T-cell (primary cell): ENCODE data around the gene AREG. TPM values are rescaled to one million over a fixed set of nuclear protein-coding genes. Genes with fewer than 3 reads are reported as not detected.

Experiments used
- ATAC-seq, 4 experiments: fragments of 200-7000 bp in 3 of 4; fragments of 150-1000 bp in 1 of 4; cut with Tn5 transposase; replicated peaks in 1 of 4; 1 replicate in 3 of 4; 2 replicates in 1 of 4; pipeline ENCODE4 v1.10.0; 2021; ENCODE audit warnings: moderate library complexity in 3 of 4, mild to moderate bottlenecking in 2 of 4, moderate number of reproducible peaks in 1 of 4
- CTCF ChIA-PET, 2 donors: fragments of 300-600 bp; sonication (Branson Sonifier 250); formaldehyde crosslinking; loops; one replicate each; lab custom pipeline; 2022; ENCODE audit warnings: antibody characterized with exemption in 2 of 2; lab: Charles Lee
- POLR2A ChIA-PET, 2 donors: fragments of 300-600 bp; sonication (Branson Sonifier 250); formaldehyde crosslinking; loops; one replicate each; lab custom pipeline; 2022; ENCODE audit warnings: antibody characterized with exemption in 2 of 2; lab: Charles Lee
- DNase-seq, 35 experiments: peaks; one replicate each; pipeline versions ENCODE4 v3.0.0 to v3.0.0-alpha.2; 2013 to 2023
- H3K27ac ChIP-seq: one replicate; pipeline ENCODE4 v1.5.1; 2013; ENCODE audit warnings: low read length
- H3K27me3 ChIP-seq, 2 experiments: replicated peaks in 1 of 2; 1 replicate in 1 of 2; 2 replicates in 1 of 2; pipeline versions ENCODE4 v1.6.1 to v1.7.0; 2013; ENCODE audit warnings: low read length in 1 of 2, mixed read lengths in 1 of 2; ENCODE audit not compliant: control insufficient read depth in 2 of 2, insufficient read depth in 2 of 2; ENCODE audit errors: extremely low read depth in 1 of 2
- H3K36me3 ChIP-seq, 2 donors: 1 replicate in 1 of 2; 2 replicates in 1 of 2; pipeline versions ENCODE4 v1.6.1 to v1.7.0; 2013; ENCODE audit warnings: low read length in 1 of 2; ENCODE audit not compliant: control insufficient read depth in 2 of 2, insufficient read depth in 1 of 2; ENCODE audit errors: extremely low read depth in 1 of 2
- H3K4me1 ChIP-seq, 2 experiments: 1 replicate in 1 of 2; 2 replicates in 1 of 2; pipeline versions ENCODE4 v1.6.1 to v1.7.0; 2013; ENCODE audit warnings: low read length in 2 of 2, mixed read lengths in 1 of 2; ENCODE audit not compliant: insufficient read depth in 2 of 2, control insufficient read depth in 1 of 2; ENCODE audit errors: extremely low read depth in 1 of 2
- H3K4me3 ChIP-seq, 2 donors: 1 replicate in 1 of 2; 2 replicates in 1 of 2; pipeline versions ENCODE4 v1.5.1 to v1.7.0; 2013; ENCODE audit warnings: mild to moderate bottlenecking in 2 of 2, low read length in 1 of 2, moderate library complexity in 1 of 2; ENCODE audit not compliant: control insufficient read depth in 1 of 2; ENCODE audit errors: extremely low read depth in 1 of 2
- H3K9me3 ChIP-seq: 2 replicates; pipeline ENCODE4 v1.7.0; 2013
- H3K27ac Mint-ChIP-seq, 2 donors: one replicate each; pipeline ENCODE4 v1.8.0; 2020 to 2021; ENCODE audit warnings: mild to moderate bottlenecking in 2 of 2, mixed read lengths in 2 of 2
- H3K27me3 Mint-ChIP-seq, 2 donors: one replicate each; pipeline ENCODE4 v1.8.0; 2021 to 2022; ENCODE audit warnings: mixed read lengths in 2 of 2
- H3K36me3 Mint-ChIP-seq: one replicate; pipeline ENCODE4 v1.8.0; 2021; ENCODE audit warnings: mixed read lengths
- H3K4me1 Mint-ChIP-seq, 3 donors: one replicate each; pipeline ENCODE4 v1.8.0; 2020 to 2022; ENCODE audit warnings: mixed read lengths in 3 of 3, mild to moderate bottlenecking in 1 of 3
- H3K4me3 Mint-ChIP-seq, 3 donors: one replicate each; pipeline ENCODE4 v1.8.0; 2020 to 2022; ENCODE audit warnings: mild to moderate bottlenecking in 3 of 3, mixed read lengths in 3 of 3, moderate library complexity in 3 of 3
- H3K9me3 Mint-ChIP-seq, 3 donors: one replicate each; pipeline ENCODE4 v1.8.0; 2020 to 2022; ENCODE audit warnings: mixed read lengths in 3 of 3
- WGBS: methylation state at CpG from one replicate; pipeline ENCODE4 v1.1.5; 2013; ENCODE audit warnings: missing lambda C conversion rate; ENCODE audit not compliant: insufficient coverage; 5-methylcytosine and 5-hydroxymethylcytosine counted together
- total RNA-seq, 35 experiments: library from RNA in 6 of 35; stranded (reverse) in 6 of 35; fragments of 120-200 nt in 1 of 35; gene quantifications; one replicate each; pipeline versions ENCODE4 v1.2.1 to v1.2.4 and lab custom pipeline; 2013 to 2026

Gene AREG
- total RNA-seq, 5 donors from 2014 or later (not counting 1 experiment from before 2014, with no cell fraction given), result 0.54 to 29.4 (median 1.1) TPM

- WGBS, result 100% methylated on average over 1 of the region's 1 CpG
- no peak for ATAC-seq
- H3K27ac Mint-ChIP-seq, result no peak overlapping the region
- H3K4me3 Mint-ChIP-seq, result no peak overlapping the region
- H3K4me1 ChIP-seq, result peaks cover 0 to 11% of the 10 kb centered on the region in 2 experiments
- peaks cover 0 to 4% of the 10 kb centered on the region in 2 experiments for H3K27me3 ChIP-seq
- no peaks in the 10 kb centered on the region for H3K27me3 Mint-ChIP-seq
- H3K36me3 ChIP-seq, result no peaks in the 10 kb centered on the region
- DNase-seq, result no peak
- peaks cover 14 to 17% (median 14%) of the 10 kb centered on the region in 3 donors for H3K4me1 Mint-ChIP-seq
- no peak overlapping the region for H3K27ac ChIP-seq
- CTCF ChIA-PET, result no interaction called here
- no peak overlapping the region for H3K4me3 ChIP-seq
- H3K9me3 ChIP-seq, result no peaks in the 10 kb centered on the region
- no peaks in the 10 kb centered on the region for H3K9me3 Mint-ChIP-seq
- H3K36me3 Mint-ChIP-seq, result peaks cover 9% of the 10 kb centered on the region
- POLR2A ChIA-PET, result interaction anchor here (0.9 to 1.3 kb wide), 2 partner anchors 28 to 49 kb away, joined by 4 read pairs; no protein-coding TSS in a partner anchor
Observed at GRCh38 chr4:74446896-74447295, 2.0 kb downstream of the AREG start.

GRCh38 chr4:74447636-74448233, 2.8 kb downstream of the AREG start:
- peaks cover 0 to 4% of the 10 kb centered on the region in 2 experiments for H3K27me3 ChIP-seq
- no peak overlapping the region for H3K4me3 ChIP-seq
- Mint-ChIP-seq H3K4me1 (peaks cover 14 to 17% (median 14%) of the 10 kb centered on the region in 3 donors), H3K27ac (no peak overlapping the region), H3K4me3 (no peak overlapping the region), H3K9me3 (no peaks in the 10 kb centered on the region), H3K27me3 (no peaks in the 10 kb centered on the region), H3K36me3 (peaks cover 10% of the 10 kb centered on the region)
- ChIA-PET POLR2A (interaction anchor here in 1 of 2 donors (0.5 kb wide), 1 partner anchor 40 kb away, joined by 3 read pairs; no protein-coding TSS in a partner anchor), CTCF (no interaction called here)
- DNase-seq (no peak), ATAC-seq (no peak)
- H3K36me3 ChIP-seq, result no peaks in the 10 kb centered on the region
- H3K4me1 ChIP-seq, result peaks cover 0 to 11% of the 10 kb centered on the region in 2 experiments
- 100% methylated on average over 1 of the region's 5 CpGs for WGBS
- no peaks in the 10 kb centered on the region for H3K9me3 ChIP-seq
- no peak overlapping the region for H3K27ac ChIP-seq

GRCh38 chr4:74449571-74450297, 4.8 kb downstream of the AREG start:
- DNase-seq (no peak), ATAC-seq (no peak)
- ChIA-PET POLR2A (interaction anchor here in 1 of 2 donors (1.2 kb wide), 1 partner anchor 1201 kb away, joined by 4 read pairs; no protein-coding TSS in a partner anchor), CTCF (no interaction called here)
- H3K27ac ChIP-seq, result no peak overlapping the region
- peaks cover 0 to 4% of the 10 kb centered on the region in 2 experiments for H3K27me3 ChIP-seq
- Mint-ChIP-seq H3K9me3 (no peaks in the 10 kb centered on the region), H3K4me1 (peaks cover 7 to 10% (median 7%) of the 10 kb centered on the region in 3 donors), H3K27me3 (no peaks in the 10 kb centered on the region), H3K36me3 (peaks cover 16% of the 10 kb centered on the region), H3K4me3 (no peak overlapping the region), H3K27ac (no peak overlapping the region)
- no peak overlapping the region for H3K4me3 ChIP-seq
- 100% methylated on average over 1 of the region's 6 CpGs for WGBS
- H3K4me1 ChIP-seq, result peaks cover 0 to 8% of the 10 kb centered on the region in 2 experiments
- H3K9me3 ChIP-seq, result no peaks in the 10 kb centered on the region
- H3K36me3 ChIP-seq, result no peaks in the 10 kb centered on the region

- POLR2A ChIA-PET, result no interaction called here
- CTCF ChIA-PET, result no interaction called here
- WGBS, result 86% methylated on average over 2 of the region's 4 CpGs
Observed at GRCh38 chr4:74450298-74450683, 5.4 kb downstream of the AREG start.

GRCh38 chr4:74451214-74451661, 6.3 kb downstream of the AREG start:
- Histone ChIP-seq H3K27ac (no peak overlapping the region), H3K4me1 (no peaks in the 10 kb centered on the region), H3K27me3 (peaks cover 0 to 4% of the 10 kb centered on the region in 2 experiments), H3K4me3 (no peak overlapping the region), H3K36me3 (no peaks in the 10 kb centered on the region), H3K9me3 (no peaks in the 10 kb centered on the region)
- Mint-ChIP-seq H3K9me3 (no peaks in the 10 kb centered on the region), H3K4me3 (no peak overlapping the region), H3K4me1 (peaks cover 0 to 2% (median 0%) of the 10 kb centered on the region in 3 donors), H3K36me3 (peaks cover 16% of the 10 kb centered on the region), H3K27me3 (no peaks in the 10 kb centered on the region), H3K27ac (no peak overlapping the region)
- no peak for DNase-seq
- no peak for ATAC-seq
- WGBS, result no CpG with 5 or more reads among the region's 1 CpG
- ChIA-PET CTCF (no interaction called here), POLR2A (interaction anchor here in 1 of 2 donors (0.5 kb wide), 1 partner anchor 619 kb away, joined by 3 read pairs; no protein-coding TSS in a partner anchor)

More at GRCh38 chr4:74450298-74450683, 5.4 kb downstream of the AREG start:
- Histone ChIP-seq H3K36me3 (no peaks in the 10 kb centered on the region), H3K4me1 (peaks cover 0 to 4% of the 10 kb centered on the region in 2 experiments), H3K9me3 (no peaks in the 10 kb centered on the region), H3K4me3 (no peak overlapping the region), H3K27me3 (peaks cover 0 to 4% of the 10 kb centered on the region in 2 experiments), H3K27ac (no peak overlapping the region)
- ATAC-seq, result no peak
- no peaks in the 10 kb centered on the region for H3K27me3 Mint-ChIP-seq
- H3K4me1 Mint-ChIP-seq, result peaks cover 3 to 6% (median 4%) of the 10 kb centered on the region in 3 donors
- peaks cover 16% of the 10 kb centered on the region for H3K36me3 Mint-ChIP-seq
- no peak overlapping the region for H3K27ac Mint-ChIP-seq
- DNase-seq, result no peak
- no peak overlapping the region for H3K4me3 Mint-ChIP-seq
- no peaks in the 10 kb centered on the region for H3K9me3 Mint-ChIP-seq

- H3K27ac ChIP-seq, result no peak overlapping the region
- H3K4me1 ChIP-seq, result no peaks in the 10 kb centered on the region
- H3K27me3 ChIP-seq, result peaks cover 0 to 4% of the 10 kb centered on the region in 2 experiments
- H3K36me3 ChIP-seq, result no peaks in the 10 kb centered on the region
- Mint-ChIP-seq H3K27me3 (no peaks in the 10 kb centered on the region), H3K9me3 (no peaks in the 10 kb centered on the region), H3K4me3 (no peak overlapping the region), H3K36me3 (peaks cover 16% of the 10 kb centered on the region), H3K27ac (no peak overlapping the region), H3K4me1 (no peaks in the 10 kb centered on the region)
- CTCF ChIA-PET, result no interaction called here
- H3K9me3 ChIP-seq, result no peaks in the 10 kb centered on the region
- H3K4me3 ChIP-seq, result no peak overlapping the region
- POLR2A ChIA-PET, result interaction anchor here in 1 of 2 donors (0.7 kb wide), 1 partner anchor 76 kb away, joined by 3 read pairs; no protein-coding TSS in a partner anchor
- 94% methylated on average over 4 of the region's 5 CpGs for WGBS
- ATAC-seq (no peak), DNase-seq (no peak)
Observed at GRCh38 chr4:74453037-74453635, 8.2 kb downstream of the AREG start.
